ENCODE results near the gene MARCHF3. TPM values are rescaled to one million over a fixed set of nuclear protein-coding genes. Genes with fewer than 3 reads are reported as not detected.

The MARCHF3 gene
- total RNA-seq, 4 donors from 2014 or later, result 1.5 to 12.8 (median 6.0) TPM

- Histone ChIP-seq H3K4me1 (peaks cover 0 to 10% (median 0%) of the 10 kb centered on the region in 3 donors), H3K9me3 (no peaks in the 10 kb centered on the region), H3K4me3 (no peak overlapping the region), H3K36me3 (no peaks in the 10 kb centered on the region), H3K27ac (no peak overlapping the region), H3K27me3 (no peaks in the 10 kb centered on the region)
- TF ChIP-seq POLR2A (IDR thresholded peaks at IDR 0.05) (no peak), POLR2AphosphoS5 (IDR thresholded peaks at IDR 0.05) (no peak), CTCF (IDR thresholded peaks at IDR 0.05) (no peak), EP300 (IDR thresholded peaks at IDR 0.05) (no peak)
- no peak for ATAC-seq
- WGBS, 2 donors (ENCODE audit: low coverage in 1 of 2), result 80 to 88% methylated on average over 4 to 6 of the region's 9 CpGs
Observed at GRCh38 chr5:126921241-126922091, 108.9 kb downstream of the MARCHF3 start.

- Histone ChIP-seq H3K27me3 (no peaks in the 10 kb centered on the region), H3K27ac (no peak overlapping the region), H3K9me3 (no peaks in the 10 kb centered on the region), H3K4me3 (no peak overlapping the region), H3K36me3 (no peaks in the 10 kb centered on the region), H3K4me1 (peaks cover 0 to 10% (median 0%) of the 10 kb centered on the region in 3 donors)
- no peak for TF ChIP-seq POLR2AphosphoS5 (IDR thresholded peaks at IDR 0.05)
- TF ChIP-seq POLR2A (IDR thresholded peaks at IDR 0.05), result no peak
- TF ChIP-seq EP300 (IDR thresholded peaks at IDR 0.05), result no peak
- TF ChIP-seq CTCF (IDR thresholded peaks at IDR 0.05), result no peak
- WGBS, 2 donors (ENCODE audit: low coverage in 1 of 2), result 36 to 49% methylated on average over 2 to 5 of the region's 5 CpGs
- no peak for ATAC-seq
Observed at GRCh38 chr5:126920291-126920690, 110.1 kb downstream of the MARCHF3 start.

- no peak overlapping the region for H3K4me3 ChIP-seq
- no peaks in the 10 kb centered on the region for H3K36me3 ChIP-seq
- H3K9me3 ChIP-seq, result no peaks in the 10 kb centered on the region
- no peak overlapping the region for H3K27ac ChIP-seq
- H3K27me3 ChIP-seq, result no peaks in the 10 kb centered on the region
- WGBS, 2 donors (ENCODE audit: low coverage in 1 of 2), result 65 to 80% methylated on average over 3 to 4 of the region's 7 CpGs
- no peak for ATAC-seq
- peaks cover 0 to 10% (median 0%) of the 10 kb centered on the region in 3 donors for H3K4me1 ChIP-seq
- TF ChIP-seq POLR2AphosphoS5 (IDR thresholded peaks at IDR 0.05) (no peak), CTCF (IDR thresholded peaks at IDR 0.05) (no peak), POLR2A (IDR thresholded peaks at IDR 0.05) (no peak), EP300 (IDR thresholded peaks at IDR 0.05) (no peak)
Observed at GRCh38 chr5:126919566-126919965, 110.8 kb downstream of the MARCHF3 start.

GRCh38 chr5:126918615-126918957 lies 111.8 kb downstream of the MARCHF3 start:
- peaks cover 0 to 10% (median 0%) of the 10 kb centered on the region in 3 donors for H3K4me1 ChIP-seq
- no peak for TF ChIP-seq POLR2A (IDR thresholded peaks at IDR 0.05)
- ATAC-seq, result no peak
- WGBS, 2 donors (ENCODE audit: low coverage in 1 of 2), result 87 to 89% methylated on average over 3 of the region's 3 CpGs
- H3K9me3 ChIP-seq, result no peaks in the 10 kb centered on the region
- H3K27me3 ChIP-seq, result no peaks in the 10 kb centered on the region
- H3K27ac ChIP-seq, result no peak overlapping the region
- no peaks in the 10 kb centered on the region for H3K36me3 ChIP-seq
- H3K4me3 ChIP-seq, result no peak overlapping the region

- TF ChIP-seq CTCF (IDR thresholded peaks at IDR 0.05), result no peak
- no peak for TF ChIP-seq POLR2AphosphoS5 (IDR thresholded peaks at IDR 0.05)
- no peak for TF ChIP-seq EP300 (IDR thresholded peaks at IDR 0.05)
- no peak for TF ChIP-seq POLR2A (IDR thresholded peaks at IDR 0.05)
- 53 to 65% methylated on average over 5 to 7 of the region's 9 CpGs for WGBS, 2 donors (ENCODE audit: low coverage in 1 of 2)
- Histone ChIP-seq H3K27me3 (no peaks in the 10 kb centered on the region), H3K4me3 (no peak overlapping the region), H3K4me1 (peaks cover 0 to 10% (median 0%) of the 10 kb centered on the region in 3 donors), H3K27ac (no peak overlapping the region), H3K36me3 (peaks cover 0 to 5% of the 10 kb centered on the region in 2 donors), H3K9me3 (no peaks in the 10 kb centered on the region)
- no peak for ATAC-seq
Observed at GRCh38 chr5:126917918-126918614, 112.3 kb downstream of the MARCHF3 start.

All from gastroesophageal sphincter (tissue), 4 donors.